ENCODE results near the gene CCDC171. TPM values are rescaled to one million over a fixed set of nuclear protein-coding genes. Genes with fewer than 3 reads are reported as not detected.
A peak's percentile ranks its signal among the peaks of the same experiment; 100 is the strongest.

Gene CCDC171
- total RNA-seq, 1 donor from 2014 or later = 1.6 TPM

DNA sequence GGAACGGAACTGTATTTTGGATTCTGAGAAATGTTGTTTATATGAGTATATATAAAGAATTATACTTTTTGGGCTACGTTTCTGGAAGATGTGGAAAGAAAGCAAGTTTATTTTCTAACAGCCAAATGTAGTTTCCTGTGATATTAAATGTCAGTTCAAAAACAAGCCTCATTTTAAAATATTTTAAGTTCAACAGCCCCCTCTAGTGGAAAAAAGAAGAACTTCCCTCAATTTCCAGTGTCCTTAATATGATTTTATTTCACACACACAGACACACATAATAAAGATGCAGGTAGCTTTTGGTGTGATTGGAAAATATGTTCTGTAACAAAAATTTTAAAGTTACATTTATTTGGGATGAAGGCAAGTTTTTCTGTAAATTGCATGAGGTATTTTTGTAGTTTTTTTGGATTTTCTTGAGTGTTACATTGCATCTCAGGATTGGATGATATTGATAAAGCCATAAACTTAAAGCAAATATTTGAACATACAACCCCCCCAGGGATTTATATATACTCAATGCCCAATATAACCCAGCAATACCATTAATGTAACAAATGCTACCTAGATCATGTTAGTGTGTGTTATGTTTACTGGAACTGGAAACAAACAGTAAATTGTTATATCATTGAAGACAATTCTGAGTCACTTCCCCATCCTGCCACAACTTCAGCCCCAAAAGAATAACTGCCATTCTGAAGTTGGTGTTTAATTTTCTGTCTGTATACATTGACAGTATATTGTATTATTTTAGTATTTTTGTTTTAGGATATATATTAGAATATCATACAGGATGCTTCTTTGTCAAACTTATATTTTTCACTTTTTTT, 54.0 kb downstream of the CCDC171 start:
- H3K27me3 ChIP-seq (ENCODE audit: control insufficient read depth, insufficient read depth, low read length) = no peaks in the 10 kb centered on the region
- DNase-seq (ENCODE audit: low read depth) (peak; percentile 45), FAIRE-seq (no peak)
- TF ChIP-seq, protein P1, sequence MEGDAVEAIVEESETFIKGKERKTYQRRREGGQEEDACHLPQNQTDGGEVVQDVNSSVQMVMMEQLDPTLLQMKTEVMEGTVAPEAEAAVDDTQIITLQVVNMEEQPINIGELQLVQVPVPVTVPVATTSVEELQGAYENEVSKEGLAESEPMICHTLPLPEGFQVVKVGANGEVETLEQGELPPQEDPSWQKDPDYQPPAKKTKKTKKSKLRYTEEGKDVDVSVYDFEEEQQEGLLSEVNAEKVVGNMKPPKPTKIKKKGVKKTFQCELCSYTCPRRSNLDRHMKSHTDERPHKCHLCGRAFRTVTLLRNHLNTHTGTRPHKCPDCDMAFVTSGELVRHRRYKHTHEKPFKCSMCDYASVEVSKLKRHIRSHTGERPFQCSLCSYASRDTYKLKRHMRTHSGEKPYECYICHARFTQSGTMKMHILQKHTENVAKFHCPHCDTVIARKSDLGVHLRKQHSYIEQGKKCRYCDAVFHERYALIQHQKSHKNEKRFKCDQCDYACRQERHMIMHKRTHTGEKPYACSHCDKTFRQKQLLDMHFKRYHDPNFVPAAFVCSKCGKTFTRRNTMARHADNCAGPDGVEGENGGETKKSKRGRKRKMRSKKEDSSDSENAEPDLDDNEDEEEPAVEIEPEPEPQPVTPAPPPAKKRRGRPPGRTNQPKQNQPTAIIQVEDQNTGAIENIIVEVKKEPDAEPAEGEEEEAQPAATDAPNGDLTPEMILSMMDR (IDR thresholded peaks at IDR 0.05; ENCODE audit: insufficient read depth, low read length, severe bottlenecking) = peak; percentile 32
- no peak overlapping the region for H3K4me3 ChIP-seq (ENCODE audit: low read depth, low read length)
- H3K36me3 ChIP-seq (ENCODE audit: control insufficient read depth, insufficient read depth, low read length) = no peaks in the 10 kb centered on the region

GRCh38 chr9:15612962-15613361, 60.1 kb downstream of the CCDC171 start:
- FAIRE-seq (no peak), DNase-seq (ENCODE audit: low read depth) (no peak)
- no peak overlapping the region for H3K4me3 ChIP-seq (ENCODE audit: low read depth, low read length)
- no peaks in the 10 kb centered on the region for H3K27me3 ChIP-seq (ENCODE audit: control insufficient read depth, insufficient read depth, low read length)
- H3K36me3 ChIP-seq (ENCODE audit: control insufficient read depth, insufficient read depth, low read length) = no peaks in the 10 kb centered on the region
- TF ChIP-seq, protein P1 (IDR thresholded peaks at IDR 0.05; ENCODE audit: insufficient read depth, low read length, severe bottlenecking) = no peak

- TF ChIP-seq, protein P1 (IDR thresholded peaks at IDR 0.05; ENCODE audit: insufficient read depth, low read length, severe bottlenecking) = no peak
- Histone ChIP-seq H3K27me3 (ENCODE audit: control insufficient read depth, insufficient read depth, low read length) (no peaks in the 10 kb centered on the region), H3K4me3 (ENCODE audit: low read depth, low read length) (no peak overlapping the region), H3K36me3 (ENCODE audit: control insufficient read depth, insufficient read depth, low read length) (no peaks in the 10 kb centered on the region)
- DNase-seq (ENCODE audit: low read depth) (no peak), FAIRE-seq (no peak)
These were observed 64.9 kb downstream of the CCDC171 start for GRCh38 chr9:15617782-15618181.

DNA sequence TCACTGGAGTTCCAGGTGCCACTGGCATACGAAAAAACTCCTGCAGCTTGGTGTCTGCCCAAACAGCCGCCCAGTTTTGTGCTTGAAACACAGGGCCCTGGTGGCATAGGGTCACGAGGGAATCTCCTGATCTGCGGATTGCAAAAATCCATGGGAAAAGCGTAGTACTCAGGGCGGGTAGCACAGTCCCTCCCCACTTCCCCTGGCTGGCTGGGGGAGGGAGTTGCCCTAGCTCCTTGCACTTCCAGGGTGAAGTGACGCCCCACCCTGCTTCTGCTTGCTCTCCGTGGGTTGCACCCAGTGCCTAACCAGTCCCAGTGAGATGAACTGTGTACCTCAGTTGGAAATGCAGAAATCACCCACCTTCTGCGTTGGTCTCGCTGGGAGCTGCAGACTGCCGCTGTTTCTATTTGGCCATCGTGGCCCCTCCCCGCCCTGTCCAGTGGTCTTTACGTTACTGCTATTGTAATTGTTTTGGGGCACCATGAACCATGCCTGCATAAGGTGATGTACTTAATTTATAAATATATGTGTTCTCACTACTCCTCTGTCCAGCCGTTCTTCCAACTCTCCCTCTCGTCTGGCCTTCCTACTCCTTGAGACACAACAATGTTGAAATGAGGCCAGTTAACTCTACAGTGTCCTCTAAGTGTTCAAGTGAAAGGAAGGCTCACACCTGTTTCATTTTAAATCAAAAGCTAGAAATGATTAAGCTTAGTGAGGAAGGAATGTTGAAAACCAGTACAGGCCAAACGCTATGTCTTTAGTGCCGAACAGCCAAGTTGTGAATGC, 65.9 kb downstream of the CCDC171 start:
- Histone ChIP-seq H3K27me3 (ENCODE audit: control insufficient read depth, insufficient read depth, low read length) (no peaks in the 10 kb centered on the region), H3K4me3 (ENCODE audit: low read depth, low read length) (no peak overlapping the region), H3K36me3 (ENCODE audit: control insufficient read depth, insufficient read depth, low read length) (no peaks in the 10 kb centered on the region)
- DNase-seq (ENCODE audit: low read depth) (no peak), FAIRE-seq (no peak)
- TF ChIP-seq, protein P1 (IDR thresholded peaks at IDR 0.05; ENCODE audit: insufficient read depth, low read length, severe bottlenecking) = no peak

DNA sequence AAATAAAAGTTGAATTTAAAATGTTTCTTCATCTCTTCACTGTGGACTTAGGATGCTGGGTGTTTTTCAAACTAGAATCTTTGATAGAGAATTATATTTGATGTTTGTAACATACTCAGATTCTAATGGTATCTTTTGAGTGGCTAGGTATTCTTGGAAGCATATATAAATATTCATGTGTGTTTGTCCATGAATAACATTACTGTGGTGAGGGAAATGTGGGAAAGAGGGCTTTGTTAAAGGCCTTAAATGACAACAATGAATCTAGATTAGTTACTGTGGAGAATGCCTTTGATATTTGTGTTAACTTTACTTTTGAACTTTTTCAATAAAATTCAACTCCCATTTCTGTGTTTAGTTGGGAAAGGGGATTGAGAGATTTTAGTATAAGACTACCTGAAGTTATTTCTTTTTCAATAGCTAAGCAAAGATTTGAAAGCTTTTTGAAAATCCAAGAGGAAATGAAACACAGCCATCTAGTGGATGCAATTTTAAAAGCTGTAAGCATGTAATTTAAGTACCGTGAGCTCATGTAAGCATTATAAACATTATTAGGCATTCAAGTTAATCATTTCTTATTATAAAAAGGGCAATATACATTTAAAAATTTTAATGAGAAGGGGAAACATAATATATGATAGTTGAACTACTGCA, 69.6 kb downstream of the CCDC171 start:
- TF ChIP-seq, protein P1 (IDR thresholded peaks at IDR 0.05; ENCODE audit: insufficient read depth, low read length, severe bottlenecking) = no peak
- Histone ChIP-seq H3K36me3 (ENCODE audit: control insufficient read depth, insufficient read depth, low read length) (no peaks in the 10 kb centered on the region), H3K27me3 (ENCODE audit: control insufficient read depth, insufficient read depth, low read length) (no peaks in the 10 kb centered on the region), H3K4me3 (ENCODE audit: low read depth, low read length) (no peak overlapping the region)
- no peak for FAIRE-seq
- DNase-seq (ENCODE audit: low read depth) = peak; percentile 33
